Hindlimb muscle (tissue), 1 donor: ENCODE results near the gene COL4A1. TPM values are rescaled to one million over a fixed set of nuclear protein-coding genes. Genes with fewer than 3 reads are reported as not detected.
A peak's percentile ranks its signal among the peaks of the same experiment; 100 is the strongest.

Experiments used
- DNase-seq: peaks from one replicate; pipeline ENCODE4 v3.0.0-alpha.2; 2013
- polyA plus RNA-seq: library from polyadenylated mRNA; unstranded; fragments of 120-200 nt; gene quantifications from one replicate; pipeline ENCODE4 v1.2.1, GENCODE V29; 2013; ENCODE audit not compliant: insufficient read length

The COL4A1 gene
- polyA plus RNA-seq, 1 donor, result 706 TPM

GRCh38 chr13:110273254-110273653 is 33.7 kb downstream of the COL4A1 start:
- no peak for DNase-seq

GRCh38 chr13:110272651-110273050 is 34.3 kb downstream of the COL4A1 start:
- no peak for DNase-seq

- no peak for DNase-seq
These were observed 34.7 kb downstream of the COL4A1 start for GRCh38 chr13:110272227-110272626.

- DNase-seq, result no peak
These were observed 35.6 kb downstream of the COL4A1 start for GRCh38 chr13:110271313-110271712.

- DNase-seq, result no peak
These were observed 36.5 kb downstream of the COL4A1 start for GRCh38 chr13:110270507-110270906.

GRCh38 chr13:110269509-110270185 is 37.3 kb downstream of the COL4A1 start:
- no peak for DNase-seq

GRCh38 chr13:110268576-110269185 is 38.3 kb downstream of the COL4A1 start:
- no peak for DNase-seq

- DNase-seq, result no peak
These were observed 38.9 kb downstream of the COL4A1 start for GRCh38 chr13:110268061-110268460.

GRCh38 chr13:110266983-110267382 is 40.0 kb downstream of the COL4A1 start:
- no peak for DNase-seq

- DNase-seq, result no peak
These were observed 40.5 kb downstream of the COL4A1 start for GRCh38 chr13:110266431-110266809.

- no peak for DNase-seq
These were observed 41.1 kb downstream of the COL4A1 start for GRCh38 chr13:110265682-110266430.

- no peak for DNase-seq
These were observed 41.6 kb downstream of the COL4A1 start for GRCh38 chr13:110265341-110265681.

GRCh38 chr13:110264685-110265275 is 42.2 kb downstream of the COL4A1 start:
- no peak for DNase-seq

GRCh38 chr13:110263888-110264287 is 43.1 kb downstream of the COL4A1 start:
- DNase-seq, result peak; percentile 77

- no peak for DNase-seq
These were observed 43.6 kb downstream of the COL4A1 start for GRCh38 chr13:110263404-110263803.

GRCh38 chr13:110262508-110263291 is 44.3 kb downstream of the COL4A1 start:
- DNase-seq, result no peak

- no peak for DNase-seq
These were observed 44.9 kb downstream of the COL4A1 start for GRCh38 chr13:110262082-110262436.

GRCh38 chr13:110261166-110262081 is 45.5 kb downstream of the COL4A1 start:
- no peak for DNase-seq

GRCh38 chr13:110259651-110260050 is 47.3 kb downstream of the COL4A1 start:
- DNase-seq, result no peak

- DNase-seq, result no peak
These were observed 47.9 kb downstream of the COL4A1 start for GRCh38 chr13:110258876-110259631.

- DNase-seq, result no peak
These were observed 49.5 kb downstream of the COL4A1 start for GRCh38 chr13:110257408-110257807.
